GM21528 (cell line): ENCODE measurements around the gene ERGIC2.
"Not testable (repeated sequence)": the region's sequence is repeated elsewhere in the genome, so short reads cannot be mapped to it uniquely, and the experiment has no call there.

Experiments used
- ATAC-seq: cut with Tn5 transposase; IDR thresholded peaks from one replicate; pipeline ENCODE4 v1.9.1; 2021; ENCODE audit warnings: mild to moderate bottlenecking, moderate library complexity; ENCODE audit not compliant: unreplicated experiment, low FRiP score

ERGIC2 gene

GRCh38 chr12:29306266-29306665, 74.7 kb downstream of the ERGIC2 start:
- ATAC-seq: no peak

DNA sequence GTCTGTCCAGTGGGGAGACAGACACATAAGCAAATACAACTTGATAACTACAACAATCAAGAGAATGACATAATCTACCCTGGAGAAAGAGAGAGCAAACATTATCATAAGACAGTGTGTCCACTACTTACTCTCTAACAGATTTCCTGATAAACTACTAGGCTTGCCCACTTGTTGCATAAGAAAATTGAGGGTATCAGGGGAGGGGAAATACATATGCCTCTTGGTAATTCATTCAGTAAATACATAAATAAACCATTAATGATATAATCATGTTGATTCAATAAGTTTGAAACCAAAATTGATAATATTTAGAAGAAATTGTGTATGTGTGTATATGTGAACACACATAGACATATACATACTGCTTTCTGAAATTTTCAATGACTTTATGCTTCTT, 76.6 kb downstream of the ERGIC2 start:
- no peak for ATAC-seq

DNA sequence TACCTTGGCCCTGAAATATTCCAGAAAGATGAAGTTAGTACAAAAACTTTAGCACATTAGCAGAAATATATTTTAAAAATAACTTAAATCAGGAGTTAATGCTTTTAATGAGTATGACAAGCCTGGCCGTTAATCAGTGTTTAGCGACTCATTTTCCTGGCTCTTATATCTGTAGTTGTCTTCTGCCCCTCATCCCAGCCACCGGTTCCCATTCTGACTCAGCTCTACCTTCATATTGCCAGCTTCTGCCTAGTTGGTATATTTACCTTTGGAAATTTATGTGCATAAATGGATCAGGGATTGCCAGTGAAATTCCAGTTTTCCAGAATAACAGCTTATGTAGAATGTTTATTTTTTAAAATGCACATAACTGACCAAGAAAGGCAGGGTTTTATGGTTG, 79.9 kb downstream of the ERGIC2 start:
- ATAC-seq: no peak

DNA sequence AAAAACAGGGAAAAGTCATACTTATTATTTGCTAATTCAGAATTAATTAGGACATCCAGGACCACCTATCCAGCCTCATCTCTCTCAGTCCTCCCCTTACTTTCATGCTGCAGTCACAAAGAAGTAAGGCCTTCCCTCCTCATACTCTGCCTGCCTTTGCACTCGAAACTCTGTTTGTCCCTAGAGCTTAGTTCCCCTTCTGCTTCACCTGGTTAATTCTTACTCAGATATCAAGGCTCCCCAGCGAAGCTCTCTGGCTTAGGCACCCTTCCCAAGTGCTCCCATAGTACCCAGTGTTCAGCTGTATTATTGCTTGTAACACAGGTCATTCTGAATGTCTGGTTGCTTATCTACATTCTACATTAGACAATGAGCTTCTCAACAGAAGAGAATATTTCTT, 81.3 kb downstream of the ERGIC2 start:
- ATAC-seq: no peak

DNA sequence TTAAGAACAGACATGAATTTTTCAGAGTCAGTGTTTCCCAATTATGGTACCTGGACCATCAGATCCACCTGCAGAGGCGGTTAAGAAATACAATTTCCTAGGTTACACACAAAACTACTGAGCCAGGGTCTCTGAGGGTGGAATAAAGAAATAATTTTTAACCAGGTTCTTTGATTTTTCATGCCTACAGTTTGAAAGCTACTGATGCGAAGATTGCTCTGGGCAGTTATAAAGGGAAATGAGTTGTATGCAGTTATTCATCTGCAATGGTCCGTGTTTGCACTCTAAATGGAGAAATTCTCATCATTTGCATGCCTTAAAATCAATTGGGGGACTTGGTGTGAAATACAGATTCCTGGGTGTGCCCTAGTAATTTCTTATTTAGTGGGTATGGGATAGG, 89.7 kb downstream of the ERGIC2 start:
- no peak for ATAC-seq

DNA sequence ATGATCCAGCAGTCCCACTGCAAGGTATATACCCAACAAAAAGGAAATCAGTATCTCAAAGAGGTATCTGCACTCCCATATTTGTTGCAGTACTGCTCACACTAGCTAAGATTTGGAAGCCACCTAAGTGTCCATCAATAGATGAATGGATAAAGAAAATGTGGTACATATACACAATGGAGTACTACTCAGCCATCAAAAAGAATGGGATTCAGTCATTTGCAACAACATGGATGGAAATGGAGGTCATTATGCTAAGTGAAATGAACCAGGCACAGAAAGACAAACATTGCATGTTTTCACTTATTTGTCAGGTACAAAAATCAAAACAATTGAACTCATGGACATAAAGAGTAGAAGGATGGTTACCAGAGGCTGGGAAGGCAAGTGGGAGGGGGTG, 90.5 kb downstream of the ERGIC2 start:
- ATAC-seq: not testable (repeated sequence)

- no peak for ATAC-seq
Observed at GRCh38 chr12:29288031-29288430, 92.9 kb downstream of the ERGIC2 start.

DNA sequence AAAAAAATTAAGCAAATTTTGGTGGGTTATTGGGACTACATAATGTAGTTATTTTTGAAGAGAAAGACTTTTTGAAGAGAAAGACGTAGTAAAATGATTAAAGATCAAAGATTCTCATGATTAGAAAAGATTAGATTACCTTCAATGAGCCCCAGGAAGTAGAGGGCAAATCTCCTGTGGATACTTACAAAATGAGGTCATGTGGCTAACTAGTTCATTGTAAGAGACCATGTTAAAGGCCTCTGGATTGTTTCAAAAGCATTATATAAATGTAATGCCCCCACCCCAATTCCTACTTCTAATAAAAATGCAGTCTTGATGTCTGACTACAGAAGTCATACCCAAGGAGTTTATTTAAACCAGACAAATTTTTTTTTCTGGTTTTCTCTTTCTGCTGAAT, 93.3 kb downstream of the ERGIC2 start:
- ATAC-seq: no peak
